Skin epidermis (tissue), 12 donors: ENCODE data around the gene HIVEP1.
"Not testable (repeated sequence)": the region's sequence is repeated elsewhere in the genome, so short reads cannot be mapped to it uniquely, and the experiment has no call there.

Experiments used
- H3K27ac ChIP-seq, 21 experiments: fragments of 200-600 bp; sonication (generic) in 11 of 21; one replicate each; pipeline ENCODE4 v1.5.0; 2020; ENCODE audit warnings: mild to moderate bottlenecking in 3 of 21, inconsistent platforms in 2 of 21, moderate library complexity in 2 of 21
- H3K4me3 ChIP-seq, 7 experiments: fragments of 200-600 bp; sonication (generic) in 2 of 7; one replicate each; pipeline ENCODE4 v1.5.0; 2020; ENCODE audit warnings: inconsistent platforms in 2 of 7, mild to moderate bottlenecking in 2 of 7, moderate library complexity in 1 of 7

The HIVEP1 gene

DNA sequence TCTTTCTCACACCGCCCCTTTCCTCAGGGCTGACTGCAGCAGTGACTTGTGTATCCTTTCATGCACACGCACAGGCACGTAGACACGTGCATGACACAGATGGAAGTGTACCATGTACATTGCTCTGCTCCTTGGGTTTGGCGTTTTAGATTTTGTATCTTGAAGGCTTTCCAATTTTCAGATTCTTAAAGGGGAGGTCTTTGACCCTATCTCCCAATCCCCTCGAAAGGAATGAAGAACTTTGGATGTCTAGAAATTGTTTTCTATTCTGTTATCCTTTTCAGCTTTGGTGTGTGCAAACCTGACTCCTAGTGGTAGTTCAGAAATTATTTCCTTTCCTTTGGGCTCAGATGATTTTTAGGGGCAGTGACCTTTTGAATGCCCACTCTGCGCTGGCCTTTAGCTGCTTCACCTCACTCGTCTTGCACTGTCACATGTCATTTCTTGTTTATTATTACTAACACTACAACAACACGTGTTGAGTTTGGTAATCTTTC is 63.0 kb downstream of the HIVEP1 start:
- no peak overlapping the region for H3K27ac ChIP-seq
- H3K4me3 ChIP-seq = no peak overlapping the region

DNA sequence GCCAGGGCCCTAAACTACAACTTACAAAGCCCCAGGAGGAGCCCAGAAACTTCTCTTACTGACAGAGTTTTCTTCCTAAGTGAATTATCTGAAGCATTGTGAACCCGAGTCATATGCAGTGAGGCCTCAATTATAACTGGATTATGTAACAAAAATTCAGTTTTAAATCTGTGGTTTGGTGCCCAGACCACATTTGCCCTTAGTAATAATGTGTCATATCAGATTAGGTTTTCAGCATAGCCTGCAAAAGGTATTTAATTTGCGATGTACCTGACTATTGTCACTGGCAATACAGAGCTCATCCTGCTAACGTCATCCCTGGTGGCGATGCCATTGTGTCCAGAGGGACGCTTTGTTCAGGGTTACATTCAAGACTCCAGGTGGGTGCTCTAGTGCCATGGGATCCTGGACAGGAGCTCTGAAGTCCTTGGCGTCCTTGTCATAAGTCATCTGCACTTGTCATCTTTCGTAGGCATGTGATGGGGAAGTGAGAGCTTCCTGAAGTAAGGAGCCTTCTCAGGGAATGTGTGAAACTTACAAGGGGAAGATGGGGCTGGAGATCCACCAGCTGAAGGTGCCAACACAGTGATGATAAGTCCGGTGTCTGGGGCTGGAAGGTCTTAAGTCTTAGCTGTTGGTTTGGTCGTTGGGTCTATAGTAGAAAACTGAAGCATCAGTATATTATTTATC is 65.1 kb downstream of the HIVEP1 start:
- Histone ChIP-seq H3K4me3 (no peak overlapping the region), H3K27ac (no peak overlapping the region)

DNA sequence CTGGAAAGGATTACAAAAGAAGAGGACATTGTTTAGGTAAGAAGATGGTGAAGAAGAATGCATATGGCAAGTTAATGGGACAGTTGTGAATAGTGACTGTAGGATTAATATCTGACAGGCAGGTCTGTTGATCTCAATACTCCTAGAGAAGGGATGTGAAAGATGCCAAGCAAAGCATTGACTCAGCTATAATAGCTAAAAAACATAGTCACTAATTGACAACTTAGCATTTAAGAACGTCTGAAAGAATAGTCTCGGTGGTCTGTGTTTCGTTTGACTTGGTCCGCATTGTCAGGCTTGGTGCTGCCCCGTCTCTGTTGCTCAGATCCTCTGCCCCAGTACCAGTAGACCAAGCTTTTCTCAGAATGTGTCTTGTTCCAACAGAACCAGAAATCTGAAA is 65.9 kb downstream of the HIVEP1 start:
- no peak overlapping the region for H3K4me3 ChIP-seq
- no peak overlapping the region for H3K27ac ChIP-seq

DNA sequence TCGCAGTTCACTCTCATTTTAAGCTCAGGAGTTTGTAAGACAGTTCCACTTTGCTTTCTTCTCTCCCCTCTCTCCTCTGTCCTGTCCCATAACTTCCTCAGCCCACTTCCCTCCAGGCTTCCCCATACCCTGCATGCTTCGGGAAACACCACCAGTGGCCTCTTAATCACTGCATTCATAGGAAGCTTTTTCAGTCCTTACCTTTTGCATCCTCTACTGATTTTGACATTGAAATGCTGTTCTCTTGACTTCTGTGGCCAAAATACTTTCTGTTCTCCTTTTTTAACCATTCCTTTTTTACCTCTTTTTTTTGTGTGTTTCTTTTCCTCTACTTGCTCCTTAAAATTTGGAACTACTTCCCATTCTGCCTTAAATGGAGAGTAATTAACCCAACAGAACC is 69.7 kb downstream of the HIVEP1 start:
- no peak overlapping the region for H3K4me3 ChIP-seq
- H3K27ac ChIP-seq = no peak overlapping the region

DNA sequence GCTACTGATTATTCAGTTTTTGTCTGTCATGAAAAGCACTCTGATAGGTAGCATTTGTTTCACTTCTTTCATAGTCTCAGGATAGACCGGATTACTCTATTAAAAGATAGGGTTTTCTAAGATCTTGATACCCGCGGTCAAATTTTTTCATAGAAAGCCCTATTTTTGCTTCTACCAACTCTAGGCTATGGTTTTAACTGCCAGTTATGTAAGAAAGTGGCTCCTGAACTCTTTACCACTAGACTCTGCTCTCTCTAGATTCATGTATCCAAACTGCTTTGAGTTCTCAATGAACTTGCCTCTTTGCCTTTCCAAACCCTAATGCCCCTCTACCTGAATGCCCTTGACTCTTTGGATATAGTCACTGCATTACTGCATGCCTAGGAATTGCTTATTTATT is 70.3 kb downstream of the HIVEP1 start:
- Histone ChIP-seq H3K27ac (no peak overlapping the region), H3K4me3 (no peak overlapping the region)

DNA sequence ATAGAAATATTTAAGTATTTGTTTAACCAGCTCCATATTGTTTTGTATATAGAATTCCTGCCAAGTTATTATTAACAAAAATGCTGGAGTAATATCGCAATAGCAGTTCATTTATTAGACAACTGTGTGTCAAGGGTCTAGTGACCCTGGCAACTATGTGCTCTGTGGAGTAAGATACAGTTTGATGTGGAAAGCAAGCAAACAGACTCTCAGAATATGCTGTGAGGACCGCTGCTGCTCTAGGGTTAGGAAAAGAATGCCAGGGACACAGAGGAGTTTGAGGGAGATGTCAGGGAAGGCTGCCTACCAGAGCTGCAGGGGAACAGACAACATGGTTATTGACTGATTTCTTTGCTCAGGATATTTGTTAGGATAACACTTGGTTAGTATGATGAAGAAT is 71.2 kb downstream of the HIVEP1 start:
- H3K4me3 ChIP-seq = no peak overlapping the region
- H3K27ac ChIP-seq = no peak overlapping the region

DNA sequence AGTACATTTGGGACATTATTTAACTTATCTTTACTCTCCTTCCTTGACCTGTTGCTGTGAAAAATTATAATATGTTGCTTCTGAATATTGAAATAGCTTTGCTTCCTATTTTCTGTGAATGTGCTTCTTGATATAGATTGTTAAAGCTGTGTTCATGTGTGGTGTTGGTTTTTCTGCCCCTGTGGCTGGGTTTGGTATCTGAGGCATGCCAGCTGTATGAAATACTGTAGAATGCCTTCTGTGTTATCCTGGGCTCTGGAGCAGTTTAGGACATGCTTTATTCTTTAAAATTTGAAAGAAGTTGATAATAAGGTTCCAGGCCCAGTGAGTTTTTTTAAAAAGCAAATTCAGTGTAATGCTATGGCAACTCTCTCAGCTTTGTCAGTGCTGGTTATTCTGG is 71.7 kb downstream of the HIVEP1 start:
- Histone ChIP-seq H3K4me3 (no peak overlapping the region), H3K27ac (no peak overlapping the region)

DNA sequence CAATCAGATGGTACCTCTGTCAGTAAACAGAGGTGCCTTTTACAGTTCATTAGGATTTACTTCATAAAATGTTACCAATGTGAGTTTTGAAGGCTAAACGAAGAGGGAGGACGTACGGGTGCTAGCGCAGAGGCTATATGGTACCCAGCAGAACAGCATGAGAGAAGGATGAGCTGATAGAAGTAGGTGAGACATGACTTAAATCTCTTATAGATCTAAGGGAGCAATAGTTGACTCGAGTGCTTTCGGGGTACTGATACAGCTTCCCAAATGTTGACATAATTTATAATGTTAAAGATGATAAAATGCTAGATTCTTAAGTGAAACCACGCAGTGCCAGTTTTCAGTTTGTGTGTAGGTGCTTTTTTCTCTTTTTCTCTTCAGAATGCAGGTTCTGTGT is 72.6 kb downstream of the HIVEP1 start:
- no peak overlapping the region for H3K4me3 ChIP-seq
- no peak overlapping the region for H3K27ac ChIP-seq

DNA sequence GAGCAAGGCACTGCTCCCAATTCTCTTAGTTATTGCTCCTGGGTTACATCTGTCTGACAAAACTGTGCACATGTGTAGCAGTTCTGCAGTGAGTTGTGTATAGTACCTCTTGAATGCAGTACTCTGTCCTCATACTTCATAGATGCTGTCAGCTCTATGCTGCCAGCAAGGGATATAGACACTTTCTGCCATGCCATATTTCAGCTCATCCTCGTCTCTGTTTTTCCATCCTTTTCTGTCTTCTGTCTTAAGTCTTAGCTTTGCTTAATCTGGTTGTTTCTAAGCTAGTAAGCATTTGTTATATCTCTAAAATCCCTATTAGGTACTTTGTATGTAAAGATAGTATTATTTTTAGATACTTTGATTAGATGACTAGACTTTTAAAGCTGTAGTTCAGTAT is 76.4 kb downstream of the HIVEP1 start:
- Histone ChIP-seq H3K27ac (no peak overlapping the region), H3K4me3 (no peak overlapping the region)

DNA sequence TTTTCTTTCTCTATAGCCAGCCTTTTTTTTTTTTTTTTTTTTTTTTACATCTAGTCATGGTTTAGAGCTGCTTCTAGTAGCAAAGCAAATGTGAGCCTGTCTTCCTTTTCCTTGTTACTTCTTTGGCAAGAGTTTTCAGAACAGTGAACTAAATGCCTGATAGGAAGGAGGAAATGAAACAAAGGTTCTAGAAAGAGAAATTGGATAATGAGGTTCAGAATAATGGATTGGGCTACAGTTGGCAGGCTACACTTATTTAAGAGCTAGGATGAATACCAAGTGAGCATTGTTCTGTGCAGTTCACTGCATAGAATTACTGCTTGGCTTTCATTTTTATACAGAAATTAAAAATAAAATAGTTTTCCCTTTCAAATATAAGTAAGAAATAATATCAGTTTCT is 78.6 kb downstream of the HIVEP1 start:
- Histone ChIP-seq H3K27ac (no peak overlapping the region), H3K4me3 (no peak overlapping the region)

DNA sequence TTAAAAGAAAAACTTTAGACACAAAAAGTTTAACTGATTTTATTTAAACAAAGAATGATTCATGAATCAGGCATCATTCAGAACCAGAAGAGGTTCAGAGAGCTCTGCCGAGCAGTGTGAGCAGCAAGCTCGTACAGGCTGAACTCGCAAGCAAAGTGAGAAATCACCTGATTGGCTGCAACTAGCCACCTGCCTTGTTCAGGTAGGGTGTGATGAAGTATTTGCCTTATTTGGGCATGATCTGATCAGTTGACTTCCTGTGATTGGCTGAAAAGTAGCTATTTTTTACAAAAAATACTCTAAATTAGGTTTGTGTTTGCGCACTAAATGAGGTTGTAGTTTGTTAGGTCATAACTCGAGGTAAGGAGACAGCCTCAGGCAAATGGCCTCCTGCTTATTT is 80.7 kb downstream of the HIVEP1 start:
- H3K27ac ChIP-seq = no peak overlapping the region
- H3K4me3 ChIP-seq = no peak overlapping the region

DNA sequence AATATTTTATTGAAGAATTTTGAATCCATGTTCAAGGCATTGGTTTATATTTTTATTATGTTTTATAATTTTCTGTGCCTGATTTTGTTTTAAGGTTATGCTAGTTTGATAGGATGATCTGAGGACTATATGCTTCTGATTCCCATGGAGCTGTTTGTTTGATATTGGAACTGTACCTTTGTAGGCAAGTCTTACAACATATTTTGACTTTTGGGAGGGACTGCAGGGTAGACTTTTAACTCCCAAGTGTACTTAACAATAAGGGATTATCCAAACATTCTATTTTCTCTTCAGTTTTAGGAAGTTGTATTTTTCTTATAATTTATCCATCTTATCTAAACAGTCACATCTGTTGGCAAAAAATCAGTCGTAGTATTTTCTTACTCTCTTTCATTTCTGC is 82.6 kb downstream of the HIVEP1 start:
- H3K27ac ChIP-seq = peak overlapping the region in 1 of 21 experiments; percentile 5
- no peak overlapping the region for H3K4me3 ChIP-seq

DNA sequence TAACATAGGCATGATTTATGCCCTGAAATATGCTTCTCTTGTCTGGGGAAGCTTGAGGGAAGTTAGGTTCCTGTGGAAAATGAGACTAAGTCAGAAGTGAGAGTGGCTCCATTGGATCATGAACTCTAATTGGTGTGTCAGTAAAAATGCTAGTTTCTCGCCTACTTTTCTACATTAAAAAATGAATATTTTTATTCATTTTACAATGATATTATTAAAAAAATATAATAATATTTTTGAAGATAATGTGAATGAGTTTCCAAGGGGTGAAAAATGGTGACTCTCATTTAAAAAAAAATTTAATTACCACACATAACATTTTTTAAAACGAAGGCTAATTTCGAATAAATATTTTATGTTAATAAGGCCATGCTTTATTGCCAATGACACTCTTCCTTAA is 84.2 kb downstream of the HIVEP1 start:
- no peak overlapping the region for H3K4me3 ChIP-seq
- H3K27ac ChIP-seq = no peak overlapping the region

DNA sequence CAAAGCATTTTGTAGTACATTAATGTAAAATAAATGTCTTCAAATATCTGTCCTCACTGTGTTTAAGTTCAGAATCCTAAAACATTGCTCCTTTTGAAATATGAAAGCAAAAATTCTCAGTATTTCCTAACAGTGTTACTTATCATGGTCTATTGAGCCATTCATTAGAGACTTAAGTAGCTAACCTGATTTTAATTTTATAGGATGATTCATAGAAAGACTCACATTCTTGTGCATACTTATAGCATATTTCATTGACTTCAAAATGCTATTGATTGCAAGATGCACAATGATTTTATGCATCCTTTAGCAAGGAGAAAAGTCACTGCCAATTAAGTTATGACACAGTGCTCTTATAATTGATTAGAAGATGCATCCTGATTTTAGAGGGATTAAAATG is 85.7 kb downstream of the HIVEP1 start:
- Histone ChIP-seq H3K27ac (no peak overlapping the region), H3K4me3 (no peak overlapping the region)

DNA sequence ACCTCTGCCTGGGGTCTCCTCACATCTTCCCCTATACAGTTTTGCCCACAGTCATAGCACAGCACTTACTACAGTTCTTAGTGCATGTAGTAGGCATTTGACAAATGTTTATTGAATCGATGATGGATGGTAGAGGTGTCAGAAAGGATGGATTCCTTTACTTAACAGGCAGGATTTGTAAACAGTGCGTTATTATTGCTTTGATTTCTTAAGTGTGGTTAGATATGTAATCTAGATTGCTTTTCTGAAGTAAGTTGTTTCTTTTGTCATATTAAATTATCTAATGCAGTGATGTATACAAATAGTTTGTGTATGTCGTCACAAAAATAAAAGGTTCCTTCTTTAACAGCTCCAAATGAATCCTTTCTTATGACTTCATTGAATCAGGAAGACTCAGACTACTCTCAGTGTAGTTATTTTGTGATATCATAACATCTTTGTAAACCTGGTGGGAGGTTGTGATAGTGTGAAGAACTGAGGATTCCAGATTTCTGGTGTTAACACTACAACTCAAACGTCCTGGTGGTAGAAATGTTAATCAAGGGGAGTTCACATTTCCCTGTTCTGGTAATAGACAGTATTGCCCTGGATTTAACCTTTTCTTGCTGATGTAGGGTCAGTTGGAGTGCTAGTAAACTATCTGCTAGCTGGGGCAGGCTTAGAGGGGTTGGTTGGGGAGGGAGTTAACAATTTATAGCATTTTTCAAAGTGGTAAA is 87.7 kb downstream of the HIVEP1 start:
- H3K4me3 ChIP-seq = no peak overlapping the region
- H3K27ac ChIP-seq = no peak overlapping the region

DNA sequence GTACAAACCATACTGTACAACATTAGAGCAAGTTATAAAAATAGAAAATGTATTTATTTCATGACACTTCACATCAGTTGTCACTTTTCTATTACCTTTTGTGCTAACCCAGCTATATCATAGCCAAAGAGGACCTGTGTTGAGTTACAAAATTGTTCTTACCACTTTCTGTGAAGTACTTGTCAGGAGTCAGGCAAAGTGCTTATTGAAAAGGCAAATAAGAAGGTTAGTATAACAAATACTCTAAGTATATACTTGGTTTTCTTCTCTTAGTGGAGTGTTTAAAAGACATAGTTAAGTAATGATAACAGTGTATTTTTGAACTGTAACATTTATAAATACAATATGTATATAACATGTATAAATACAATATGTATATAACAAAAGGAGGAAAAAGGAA is 88.9 kb downstream of the HIVEP1 start:
- Histone ChIP-seq H3K4me3 (no peak overlapping the region), H3K27ac (no peak overlapping the region)

DNA sequence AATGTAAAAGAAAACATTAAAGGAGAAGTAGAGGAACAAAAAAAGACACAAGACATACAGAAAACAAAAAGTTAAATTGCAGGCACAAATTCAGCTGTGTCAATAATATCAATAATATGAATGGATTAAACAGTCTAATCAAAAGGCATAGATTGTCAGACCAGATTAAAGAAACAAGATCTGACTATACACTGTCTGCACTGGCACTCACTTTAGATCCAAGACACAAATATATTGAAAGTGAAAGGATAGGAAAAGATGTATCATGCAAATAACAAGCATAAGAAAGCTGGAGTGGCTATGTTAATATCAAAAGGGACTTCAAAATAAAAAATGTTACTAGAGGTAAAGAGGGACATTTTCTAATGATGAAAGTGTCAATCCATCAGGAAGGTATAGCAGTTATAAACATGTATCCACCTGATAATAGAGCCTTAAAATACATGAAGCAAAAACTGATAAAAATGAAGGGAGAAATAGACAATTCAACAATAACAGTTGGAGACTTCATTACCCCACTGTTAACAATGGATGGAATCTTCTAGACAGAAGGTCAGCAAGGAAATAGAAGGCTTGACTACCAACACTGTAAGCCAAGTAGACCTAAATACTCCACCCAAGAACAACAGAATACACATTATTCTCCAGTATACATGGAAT is 89.7 kb downstream of the HIVEP1 start:
- no peak overlapping the region for H3K27ac ChIP-seq
- H3K4me3 ChIP-seq = no peak overlapping the region

DNA sequence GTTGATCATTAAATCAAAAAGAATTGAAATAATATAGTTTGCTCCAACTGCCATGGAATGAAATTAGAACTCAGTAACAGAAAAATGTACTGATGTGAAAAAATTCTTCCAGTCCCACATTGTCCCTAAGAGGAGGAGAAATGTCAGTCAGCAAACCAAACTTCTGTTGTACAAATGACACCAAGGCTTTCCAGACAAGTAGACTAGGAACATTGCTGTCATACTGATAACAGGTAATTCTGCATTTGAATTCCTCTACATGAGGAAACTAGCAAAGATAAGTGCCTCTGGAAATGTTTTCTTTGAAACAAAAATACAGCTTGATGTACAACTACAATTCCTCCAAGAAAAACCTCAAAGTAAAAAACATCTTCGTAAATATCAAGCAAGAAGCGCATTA is 90.2 kb downstream of the HIVEP1 start:
- no peak overlapping the region for H3K27ac ChIP-seq

DNA sequence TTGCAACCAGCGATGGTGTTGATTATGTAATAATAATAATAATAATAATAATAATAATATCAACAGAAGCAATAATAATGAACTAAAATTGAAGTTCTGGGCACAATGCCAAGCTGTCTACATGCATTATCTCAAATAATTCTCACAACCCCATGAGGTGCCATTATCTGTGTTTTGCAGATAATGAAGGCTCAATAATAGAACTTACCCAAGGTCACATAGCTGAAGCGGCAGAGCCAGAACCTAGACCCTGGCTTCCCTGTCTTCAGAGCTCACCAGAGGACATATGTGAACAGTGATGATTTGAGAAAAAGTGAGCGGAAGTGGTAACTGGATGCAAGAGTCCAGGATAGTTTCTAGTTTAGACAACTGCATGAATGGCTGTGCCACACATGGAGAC is 91.0 kb downstream of the HIVEP1 start:
- Histone ChIP-seq H3K27ac (no peak overlapping the region), H3K4me3 (no peak overlapping the region)

More for the DNA sequence above, 90.2 kb downstream of the HIVEP1 start:
- no peak overlapping the region for H3K4me3 ChIP-seq

DNA sequence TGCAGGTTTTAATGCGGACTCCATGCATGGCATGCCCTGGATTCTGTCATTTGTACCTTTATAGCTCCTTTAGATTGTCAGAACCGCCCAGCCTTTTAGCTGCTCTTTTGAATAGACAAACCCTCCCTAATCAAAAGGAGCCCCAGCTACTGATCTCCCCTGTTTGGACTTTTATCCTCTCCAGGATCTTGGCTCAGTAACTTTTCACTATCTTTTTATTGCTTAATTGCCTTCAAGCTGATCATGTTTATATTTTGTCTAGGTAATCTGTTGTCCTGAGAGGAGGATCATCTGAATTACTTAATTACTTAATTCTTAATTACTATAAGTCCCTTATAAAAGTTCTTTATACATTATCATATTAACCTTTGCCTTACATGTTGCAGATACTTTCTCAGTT is 93.2 kb downstream of the HIVEP1 start:
- no peak overlapping the region for H3K27ac ChIP-seq
- no peak overlapping the region for H3K4me3 ChIP-seq

DNA sequence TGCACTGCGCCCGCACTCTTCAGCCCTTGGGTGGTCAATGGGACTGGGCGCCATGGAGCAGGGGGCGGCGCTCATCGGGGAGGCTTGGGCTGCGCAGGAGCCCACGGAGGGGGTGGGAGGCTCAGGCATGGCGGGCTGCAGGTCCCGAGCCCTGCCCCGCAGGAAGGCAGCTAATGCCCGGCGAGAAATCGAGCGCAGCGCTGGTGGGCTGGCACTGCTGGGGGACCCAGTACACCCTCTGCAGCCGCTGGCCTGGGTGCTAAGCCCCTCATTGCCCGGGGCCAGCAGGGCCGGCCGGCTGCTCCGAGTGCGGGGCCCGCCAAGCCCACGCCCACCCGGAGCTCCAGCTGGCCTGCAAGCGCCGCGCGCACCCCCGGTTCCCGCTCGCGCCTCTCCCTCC is 96.3 kb downstream of the HIVEP1 start:
- not testable (repeated sequence) for H3K4me3 ChIP-seq, H3K27ac ChIP-seq
